SU-DHL-6 (cell line): ENCODE data around the gene KAZALD1.

ENCODE experiments used
- H2AFZ ChIP-seq: fragments of 200-600 bp; sonication (generic); 2 replicates; pipeline ENCODE4 v1.6.1; 2014; ENCODE audit warnings: low read depth, mild to moderate bottlenecking, moderate library complexity, mixed read lengths, antibody characterized with exemption, low read length; ENCODE audit not compliant: severe bottlenecking
- H3F3A ChIP-seq: fragments of 200-600 bp; shearing (Covaris generic); 2 replicates; pipeline ENCODE4 v1.6.0; 2016; ENCODE audit warnings: antibody characterized with exemption, mild to moderate bottlenecking; ENCODE audit not compliant: insufficient read depth
- H3K27ac ChIP-seq: fragments of 200-600 bp; sonication (generic); 2 replicates; pipeline ENCODE4 v1.5.1; 2016; ENCODE audit warnings: low read depth, mild to moderate bottlenecking, low read length, moderate library complexity, mixed read lengths
- H3K27me3 ChIP-seq: fragments of 200-600 bp; sonication (generic), shearing (Covaris generic); 2 replicates; pipeline ENCODE4 v1.6.0; 2014; ENCODE audit warnings: mild to moderate bottlenecking, low read length
- H3K36me3 ChIP-seq: fragments of 200-600 bp; sonication (generic); 2 replicates; pipeline ENCODE4 v1.6.1; 2014; ENCODE audit warnings: mild to moderate bottlenecking, low read length, mixed read lengths
- H3K4me2 ChIP-seq: fragments of 300-600, 200-600 bp; shearing (Covaris generic), sonication (generic); 2 replicates; pipeline ENCODE4 v1.6.0; 2014; ENCODE audit warnings: low read length, low read depth, mild to moderate bottlenecking; ENCODE audit not compliant: poor library complexity, severe bottlenecking
- H3K4me3 ChIP-seq: fragments of 200-600 bp; sonication (generic); 2 replicates; pipeline ENCODE4 v1.5.1; 2014; ENCODE audit warnings: antibody characterized with exemption, low read length, mild to moderate bottlenecking, mixed read lengths; ENCODE audit not compliant: insufficient read depth, poor library complexity, severe bottlenecking
- H3K79me2 ChIP-seq: fragments of 200-600 bp; sonication (generic); 2 replicates; pipeline ENCODE4 v1.6.1; 2014; ENCODE audit warnings: mild to moderate bottlenecking, low read length, moderate library complexity; ENCODE audit not compliant: insufficient read depth
- H3K9ac ChIP-seq: fragments of 200-600 bp; sonication (generic); 2 replicates; pipeline ENCODE4 v1.7.0; 2014; ENCODE audit warnings: mild to moderate bottlenecking, low read length
- H3K9me2 ChIP-seq: fragments of 200-600 bp; sonication (generic); replicated peaks from 2 replicates; pipeline ENCODE4 v1.6.1; 2014; ENCODE audit warnings: low read length; ENCODE audit not compliant: insufficient read depth
- H3K9me3 ChIP-seq: fragments of 200-600 bp; sonication (generic); 2 replicates; pipeline ENCODE4 v1.6.1; 2014; ENCODE audit warnings: low read length, mixed read lengths; ENCODE audit not compliant: insufficient read depth
- H4K20me1 ChIP-seq: fragments of 200-600 bp; sonication (generic); 2 replicates; pipeline ENCODE4 v1.6.1; 2014; ENCODE audit warnings: low read depth, mild to moderate bottlenecking, antibody characterized with exemption, low read length, moderate library complexity, mixed read lengths
- CTCF ChIP-seq: fragments of 200-600 bp; sonication (generic); IDR thresholded peaks from one replicate; pipeline ENCODE4 v1.5.1; 2017; ENCODE audit warnings: antibody characterized with exemption, mild to moderate bottlenecking, low read length, moderate library complexity; ENCODE audit not compliant: insufficient read depth, poor library complexity, severe bottlenecking
- EZH2phosphoT487 ChIP-seq: fragments of 200-600 bp; sonication (generic), shearing (Covaris generic); conservative IDR thresholded peaks from 2 replicates; pipeline ENCODE4 v1.6.1; 2018; ENCODE audit warnings: mild to moderate bottlenecking, antibody characterized with exemption, low read length, moderate library complexity, mixed read lengths

KAZALD1 gene

DNA sequence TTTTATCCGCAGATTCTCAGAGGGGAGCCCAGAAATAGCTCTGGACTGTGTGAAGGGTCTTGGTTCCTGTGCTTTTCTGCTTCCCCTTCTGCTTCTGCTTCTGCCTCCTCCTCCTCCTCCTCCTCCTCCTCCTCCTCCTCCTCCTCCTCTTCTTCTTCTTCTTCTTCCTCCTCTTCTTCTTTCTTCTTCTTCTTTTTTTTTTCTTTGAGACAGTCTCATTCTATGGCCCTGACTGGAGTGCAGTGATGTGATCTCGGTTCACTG, 42.4 kb upstream of the KAZALD1 start:
- H2AFZ ChIP-seq: no peak overlapping the region
- no peaks in the 10 kb centered on the region for H4K20me1 ChIP-seq
- no peaks in the 10 kb centered on the region for H3K9me3 ChIP-seq
- no peak overlapping the region for H3K4me3 ChIP-seq
- H3K9me2 ChIP-seq: no peaks in the 10 kb centered on the region
- H3K79me2 ChIP-seq: no peaks in the 10 kb centered on the region
- H3F3A ChIP-seq: no peaks in the 10 kb centered on the region
- no peaks in the 10 kb centered on the region for H3K27me3 ChIP-seq
- no peak for TF ChIP-seq CTCF
- no peak for TF ChIP-seq EZH2phosphoT487
- H3K27ac ChIP-seq: no peak overlapping the region
- no peak overlapping the region for H3K9ac ChIP-seq
- no peaks in the 10 kb centered on the region for H3K36me3 ChIP-seq
- no peak overlapping the region for H3K4me2 ChIP-seq

DNA sequence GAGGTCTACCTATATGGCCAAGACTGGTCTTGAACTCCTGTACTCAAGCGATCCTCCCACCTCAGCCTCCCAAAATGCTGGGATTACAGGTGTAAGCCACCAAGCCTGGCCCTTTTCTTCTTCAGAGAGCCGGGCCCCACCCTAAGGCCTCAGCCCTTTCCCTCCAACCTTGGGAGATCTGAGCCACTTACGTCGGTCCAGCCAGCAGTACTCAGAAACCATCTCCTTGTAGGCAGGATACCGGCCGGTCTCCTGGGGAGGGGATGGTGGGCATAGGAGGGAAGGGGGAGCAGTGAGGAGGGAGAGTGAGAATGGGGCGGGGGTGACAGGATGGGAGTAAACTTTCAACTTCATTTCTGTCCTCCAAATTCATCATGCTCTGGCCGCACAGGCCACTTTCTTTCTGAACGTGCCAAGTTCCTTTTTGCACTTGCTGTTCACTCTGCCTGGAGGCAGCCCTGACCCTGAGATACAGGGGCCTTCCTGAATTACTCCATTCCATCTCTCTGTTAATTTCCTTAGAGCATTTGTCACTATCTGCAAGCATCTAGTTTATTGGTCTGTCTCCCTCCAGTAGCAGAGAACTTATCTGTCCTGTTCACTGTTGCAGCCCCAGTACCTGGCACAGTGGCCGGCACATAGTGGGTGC, 41.2 kb upstream of the KAZALD1 start:
- Histone ChIP-seq H3K9me3 (no peaks in the 10 kb centered on the region), H2AFZ (no peak overlapping the region), H3K9ac (no peak overlapping the region), H3K27ac (no peak overlapping the region), H3K79me2 (no peaks in the 10 kb centered on the region), H3K27me3 (no peaks in the 10 kb centered on the region), H3K36me3 (no peaks in the 10 kb centered on the region), H3K4me3 (no peak overlapping the region), H4K20me1 (no peaks in the 10 kb centered on the region), H3F3A (no peaks in the 10 kb centered on the region), H3K9me2 (no peaks in the 10 kb centered on the region), H3K4me2 (no peak overlapping the region)
- no peak for TF ChIP-seq EZH2phosphoT487
- TF ChIP-seq CTCF: no peak

- Histone ChIP-seq H3K9ac (no peak overlapping the region), H2AFZ (no peak overlapping the region), H3K9me2 (no peaks in the 10 kb centered on the region), H3K79me2 (no peaks in the 10 kb centered on the region), H3K27me3 (no peaks in the 10 kb centered on the region), H3K4me3 (no peak overlapping the region), H3K27ac (no peak overlapping the region), H3K36me3 (no peaks in the 10 kb centered on the region), H3F3A (no peaks in the 10 kb centered on the region), H3K4me2 (no peak overlapping the region), H4K20me1 (no peaks in the 10 kb centered on the region), H3K9me3 (no peaks in the 10 kb centered on the region)
- TF ChIP-seq CTCF (no peak), EZH2phosphoT487 (no peak)
These were observed 40.5 kb upstream of the KAZALD1 start for GRCh38 chr10:101021239-101021638.
